Measurements from ENCODE around the gene SEC24C.

SEC24C gene

DNA sequence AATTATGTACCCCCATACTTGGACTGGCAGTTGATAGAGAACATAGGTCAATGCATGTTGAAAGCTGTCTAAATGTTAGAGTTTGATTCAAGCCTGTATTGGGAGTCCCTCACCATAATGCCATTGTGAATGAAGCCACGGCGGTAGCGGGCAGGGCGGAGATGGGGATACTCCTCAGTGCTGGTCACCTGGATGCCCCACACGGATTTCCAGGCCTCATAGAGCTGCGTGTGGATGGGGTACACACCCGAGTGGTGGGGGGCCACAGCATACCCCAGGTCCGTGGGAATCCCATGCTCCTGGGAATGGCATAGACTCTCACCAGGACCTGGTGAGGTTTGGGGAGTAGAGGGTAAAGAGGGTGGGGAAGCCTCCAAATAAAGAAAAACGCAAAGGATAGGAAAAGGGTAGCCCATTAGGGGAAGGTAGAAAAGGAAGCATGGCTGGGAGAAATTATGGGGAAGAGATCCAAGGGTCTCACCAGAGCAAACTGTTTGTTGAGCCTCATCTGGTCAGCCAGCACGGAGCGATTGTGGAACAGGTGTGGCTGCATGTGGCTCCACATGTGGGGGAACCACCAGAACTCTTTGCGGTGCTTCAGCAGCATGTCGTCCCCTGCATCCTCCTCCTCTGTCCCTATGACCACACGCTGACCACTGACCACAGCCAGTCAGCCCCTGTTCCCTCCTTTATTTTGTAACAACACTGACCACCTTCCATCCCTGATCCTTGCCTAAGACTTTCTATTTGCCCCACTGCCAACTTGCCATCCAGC lies 62.2 kb downstream of the SEC24C start:
- TF ChIP-seq, protein P1, sequence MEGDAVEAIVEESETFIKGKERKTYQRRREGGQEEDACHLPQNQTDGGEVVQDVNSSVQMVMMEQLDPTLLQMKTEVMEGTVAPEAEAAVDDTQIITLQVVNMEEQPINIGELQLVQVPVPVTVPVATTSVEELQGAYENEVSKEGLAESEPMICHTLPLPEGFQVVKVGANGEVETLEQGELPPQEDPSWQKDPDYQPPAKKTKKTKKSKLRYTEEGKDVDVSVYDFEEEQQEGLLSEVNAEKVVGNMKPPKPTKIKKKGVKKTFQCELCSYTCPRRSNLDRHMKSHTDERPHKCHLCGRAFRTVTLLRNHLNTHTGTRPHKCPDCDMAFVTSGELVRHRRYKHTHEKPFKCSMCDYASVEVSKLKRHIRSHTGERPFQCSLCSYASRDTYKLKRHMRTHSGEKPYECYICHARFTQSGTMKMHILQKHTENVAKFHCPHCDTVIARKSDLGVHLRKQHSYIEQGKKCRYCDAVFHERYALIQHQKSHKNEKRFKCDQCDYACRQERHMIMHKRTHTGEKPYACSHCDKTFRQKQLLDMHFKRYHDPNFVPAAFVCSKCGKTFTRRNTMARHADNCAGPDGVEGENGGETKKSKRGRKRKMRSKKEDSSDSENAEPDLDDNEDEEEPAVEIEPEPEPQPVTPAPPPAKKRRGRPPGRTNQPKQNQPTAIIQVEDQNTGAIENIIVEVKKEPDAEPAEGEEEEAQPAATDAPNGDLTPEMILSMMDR (IDR thresholded peaks at IDR 0.05; ENCODE audit: control insufficient read depth, insufficient read depth, low read depth, low read length, missing control alignments), result no peak
- no peak for DNase-seq (ENCODE audit: low read depth)
- no peak overlapping the region for H3K4me3 ChIP-seq (ENCODE audit: control insufficient read depth, low read depth, low read length)

DNA sequence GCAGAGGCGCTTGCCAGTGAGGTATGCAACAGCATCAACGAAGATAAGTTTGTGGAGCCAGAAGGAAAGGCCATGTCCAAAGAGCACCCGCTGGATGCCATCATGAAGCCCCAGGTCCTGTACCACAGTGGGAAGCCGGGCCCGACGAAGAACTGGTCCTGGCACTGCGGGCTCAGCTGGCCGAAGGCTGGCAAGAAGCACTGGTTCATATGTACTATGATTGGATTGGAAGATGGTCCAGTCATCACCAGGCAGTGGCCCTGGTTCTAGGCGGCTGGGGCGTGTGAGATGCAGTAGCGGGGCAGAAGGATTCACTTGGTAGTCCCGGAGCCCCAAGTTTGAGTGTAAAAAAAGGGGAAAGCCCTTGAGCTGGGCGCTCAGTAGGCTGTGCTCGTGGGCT lies 63.3 kb downstream of the SEC24C start:
- TF ChIP-seq, protein P1 (IDR thresholded peaks at IDR 0.05; ENCODE audit: control insufficient read depth, insufficient read depth, low read depth, low read length, missing control alignments), result no peak
- H3K4me3 ChIP-seq (ENCODE audit: control insufficient read depth, low read depth, low read length), result no peak overlapping the region
- DNase-seq (ENCODE audit: low read depth), result no peak

DNA sequence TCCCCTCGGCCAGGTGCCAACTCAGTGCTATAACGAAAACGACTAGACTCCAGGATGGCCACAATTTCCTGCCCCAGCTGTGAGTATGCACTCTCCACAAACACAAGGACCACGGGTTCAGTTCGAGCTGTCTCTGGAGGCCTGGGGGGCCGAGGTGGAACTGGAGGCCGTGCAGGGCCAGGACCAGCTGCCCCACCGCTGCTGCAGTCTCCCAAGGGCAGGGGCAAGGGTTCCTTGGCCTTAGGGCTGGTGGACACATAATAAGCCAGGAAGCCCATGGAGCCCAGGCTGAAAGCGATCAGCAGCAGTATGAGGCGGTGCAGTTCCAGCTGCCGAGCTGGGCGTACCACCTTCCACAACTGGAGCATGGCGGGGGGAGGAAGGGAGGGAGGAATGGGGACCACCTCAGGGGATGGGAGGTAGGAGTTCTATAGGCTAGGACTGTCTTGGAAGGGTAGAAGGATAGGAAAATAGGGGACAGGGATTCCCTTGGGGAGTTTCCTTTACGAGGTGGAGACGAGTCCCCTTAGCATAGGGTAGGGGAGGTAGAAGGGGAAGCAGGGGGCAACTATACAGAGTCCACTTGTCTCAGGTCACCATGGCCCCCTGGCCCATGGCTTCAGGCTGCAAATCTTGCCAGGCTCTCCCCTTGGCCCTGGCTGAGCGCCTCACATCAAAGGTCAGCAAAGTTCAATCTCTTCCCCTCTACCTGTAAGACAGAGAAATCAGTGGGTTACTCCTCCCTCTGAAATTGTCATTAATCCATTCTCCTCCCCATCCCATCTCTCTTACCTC lies 64.0 kb downstream of the SEC24C start:
- no peak overlapping the region for H3K4me3 ChIP-seq (ENCODE audit: control insufficient read depth, low read depth, low read length)
- TF ChIP-seq, protein P1 (IDR thresholded peaks at IDR 0.05; ENCODE audit: control insufficient read depth, insufficient read depth, low read depth, low read length, missing control alignments), result no peak
- no peak for DNase-seq (ENCODE audit: low read depth)

DNA sequence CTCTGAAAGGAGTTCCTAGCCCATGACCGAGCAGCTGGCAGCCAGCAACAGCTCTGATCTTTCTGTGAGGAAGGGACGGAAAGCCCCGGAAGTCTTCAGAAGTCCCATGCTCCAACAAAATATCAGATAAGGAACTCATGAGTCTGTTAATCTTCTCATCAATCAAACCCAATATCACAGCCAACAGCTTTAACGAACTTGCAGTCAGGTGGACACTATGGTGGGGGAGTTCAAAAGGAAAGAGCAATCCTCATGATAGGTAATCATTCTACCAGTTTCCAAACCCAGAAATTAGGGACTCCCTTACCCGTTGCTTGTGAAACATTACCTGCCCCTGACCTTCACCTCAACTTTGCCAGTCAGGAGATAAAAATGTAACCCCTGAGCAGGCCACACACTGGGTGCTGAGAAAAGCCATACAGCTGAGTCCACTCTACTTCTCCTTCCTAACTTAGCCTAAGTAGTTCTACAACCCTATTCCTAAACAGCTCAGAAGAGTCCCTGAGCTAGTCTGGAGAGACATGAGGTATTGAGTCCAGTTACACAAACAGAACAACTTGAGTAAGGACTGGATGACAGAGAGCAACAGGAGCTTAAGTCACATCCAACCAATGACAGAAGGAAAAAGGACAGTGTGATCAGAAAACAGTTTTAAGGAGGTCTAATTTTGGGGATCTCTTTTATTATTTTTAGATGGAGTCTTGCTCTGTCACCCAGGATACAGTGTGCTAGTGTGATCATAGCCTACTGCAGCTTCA lies 65.1 kb downstream of the SEC24C start:
- TF ChIP-seq, protein P1 (IDR thresholded peaks at IDR 0.05; ENCODE audit: control insufficient read depth, insufficient read depth, low read depth, low read length, missing control alignments), result no peak
- no peak for DNase-seq (ENCODE audit: low read depth)
- H3K4me3 ChIP-seq (ENCODE audit: control insufficient read depth, low read depth, low read length), result no peak overlapping the region

DNA sequence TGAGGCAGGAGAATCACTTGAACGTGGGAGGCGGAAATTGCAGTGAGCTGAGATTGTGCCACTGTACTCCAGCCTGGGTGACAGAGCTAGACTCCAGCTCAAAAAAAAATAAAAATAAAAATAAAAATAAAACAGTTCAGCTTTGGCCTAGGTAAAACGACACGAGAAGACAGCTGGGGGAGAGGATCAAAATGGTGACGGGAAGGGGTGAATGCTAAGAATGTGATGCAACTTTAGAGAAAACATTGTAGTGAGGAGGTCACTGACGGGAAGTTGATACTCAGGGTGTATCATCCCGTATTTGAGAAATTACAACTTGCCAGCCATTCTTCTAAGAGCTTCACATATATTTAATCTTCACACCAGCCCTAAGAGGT lies 66.2 kb downstream of the SEC24C start:
- peak overlapping the region; percentile 76 for H3K4me3 ChIP-seq (ENCODE audit: control insufficient read depth, low read depth, low read length)
- TF ChIP-seq, protein P1 (IDR thresholded peaks at IDR 0.05; ENCODE audit: control insufficient read depth, insufficient read depth, low read depth, low read length, missing control alignments), result no peak
- peak; percentile 37 for DNase-seq (ENCODE audit: low read depth)

DNA sequence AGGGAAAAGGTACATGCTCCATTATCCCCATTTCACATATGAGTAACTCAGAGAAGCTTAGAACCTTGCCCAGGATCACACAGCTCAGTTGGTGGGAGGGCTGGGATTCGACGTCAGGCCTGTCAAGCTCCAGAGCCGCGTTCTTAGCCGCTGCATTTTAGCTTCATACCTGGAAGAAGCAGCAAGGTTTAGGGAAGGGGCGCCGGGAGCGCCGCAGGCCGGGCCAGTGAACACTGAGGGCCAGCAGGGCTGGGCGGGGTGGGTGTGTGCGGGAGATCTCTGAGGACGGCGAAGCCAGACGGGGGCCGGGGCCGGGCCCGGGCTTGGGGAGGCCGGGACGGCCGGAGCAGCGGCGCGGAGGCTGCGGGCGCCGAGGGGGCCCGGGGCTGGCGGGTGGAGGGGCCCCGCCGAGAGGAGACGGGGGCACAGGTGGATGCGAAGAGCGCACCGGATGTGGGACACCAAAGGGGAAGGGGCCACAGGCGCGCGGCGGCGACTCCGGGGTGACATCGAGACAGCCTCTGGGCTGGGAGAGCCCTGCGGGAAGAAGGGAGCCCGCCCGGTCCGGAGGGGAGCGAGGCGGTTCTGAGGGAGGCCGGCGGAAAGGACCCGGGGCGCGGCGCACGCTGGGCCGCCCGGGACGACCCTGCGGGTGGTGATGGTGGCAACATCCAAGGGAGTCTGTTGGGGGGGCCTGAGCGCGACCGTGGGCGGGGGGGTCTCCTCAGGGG lies 66.7 kb downstream of the SEC24C start:
- peak overlapping the region; percentile 76 for H3K4me3 ChIP-seq (ENCODE audit: control insufficient read depth, low read depth, low read length)
- TF ChIP-seq, protein P1 (IDR thresholded peaks at IDR 0.05; ENCODE audit: control insufficient read depth, insufficient read depth, low read depth, low read length, missing control alignments), result no peak
- DNase-seq (ENCODE audit: low read depth), result no peak
